Neutrophil (primary cell): ENCODE measurements around the gene SEMA3C.

ENCODE experiments used
- H3K27ac ChIP-seq: fragments of 200-600 bp; sonication (generic); 2 replicates; pipeline ENCODE4 v1.5.1; 2016; ENCODE audit warnings: mild to moderate bottlenecking, moderate library complexity
- H3K27me3 ChIP-seq: fragments of 200-600 bp; sonication (generic); 2 replicates; pipeline ENCODE4 v1.6.0; 2016; ENCODE audit warnings: mild to moderate bottlenecking
- H3K36me3 ChIP-seq: fragments of 200-600 bp; sonication (generic); 2 replicates; pipeline ENCODE4 v1.5.1; 2017
- H3K4me1 ChIP-seq, 2 experiments: fragments of 200-600 bp in 1 of 2; sonication (generic) in 1 of 2; 1 replicate in 1 of 2; 2 replicates in 1 of 2; pipeline versions ENCODE4 v1.5.1 to v1.6.1; 2013 to 2016; ENCODE audit warnings: low read depth in 1 of 2, low read length in 1 of 2, mild to moderate bottlenecking in 1 of 2, moderate library complexity in 1 of 2; ENCODE audit not compliant: control insufficient read depth in 1 of 2, insufficient read depth in 1 of 2
- H3K4me3 ChIP-seq, 2 experiments: fragments of 200-600 bp in 1 of 2; sonication (generic) in 1 of 2; 1 replicate in 1 of 2; 2 replicates in 1 of 2; pipeline ENCODE4 v1.5.1; 2013 to 2016; ENCODE audit warnings: low read depth in 1 of 2, low read length in 1 of 2, mild to moderate bottlenecking in 1 of 2, moderate library complexity in 1 of 2
- H3K9me3 ChIP-seq: fragments of 200-600 bp; sonication (generic); 2 replicates; pipeline ENCODE4 v1.5.1; 2016
- TF ChIP-seq, protein P1 (sequence below): fragments of 200-600 bp; sonication (generic); IDR thresholded peaks from 2 replicates; pipeline ENCODE4 v1.5.1; 2016; ENCODE audit warnings: antibody characterized with exemption

SEMA3C gene

GRCh38 chr7:80775897-80776296, 143.0 kb downstream of the SEMA3C start:
- Histone ChIP-seq H3K27me3 (no peaks in the 10 kb centered on the region), H3K4me1 (peaks cover 5 to 12% of the 10 kb centered on the region in 2 experiments), H3K27ac (no peak overlapping the region), H3K9me3 (no peaks in the 10 kb centered on the region), H3K4me3 (no peak overlapping the region), H3K36me3 (no peaks in the 10 kb centered on the region)
- TF ChIP-seq, protein P1, sequence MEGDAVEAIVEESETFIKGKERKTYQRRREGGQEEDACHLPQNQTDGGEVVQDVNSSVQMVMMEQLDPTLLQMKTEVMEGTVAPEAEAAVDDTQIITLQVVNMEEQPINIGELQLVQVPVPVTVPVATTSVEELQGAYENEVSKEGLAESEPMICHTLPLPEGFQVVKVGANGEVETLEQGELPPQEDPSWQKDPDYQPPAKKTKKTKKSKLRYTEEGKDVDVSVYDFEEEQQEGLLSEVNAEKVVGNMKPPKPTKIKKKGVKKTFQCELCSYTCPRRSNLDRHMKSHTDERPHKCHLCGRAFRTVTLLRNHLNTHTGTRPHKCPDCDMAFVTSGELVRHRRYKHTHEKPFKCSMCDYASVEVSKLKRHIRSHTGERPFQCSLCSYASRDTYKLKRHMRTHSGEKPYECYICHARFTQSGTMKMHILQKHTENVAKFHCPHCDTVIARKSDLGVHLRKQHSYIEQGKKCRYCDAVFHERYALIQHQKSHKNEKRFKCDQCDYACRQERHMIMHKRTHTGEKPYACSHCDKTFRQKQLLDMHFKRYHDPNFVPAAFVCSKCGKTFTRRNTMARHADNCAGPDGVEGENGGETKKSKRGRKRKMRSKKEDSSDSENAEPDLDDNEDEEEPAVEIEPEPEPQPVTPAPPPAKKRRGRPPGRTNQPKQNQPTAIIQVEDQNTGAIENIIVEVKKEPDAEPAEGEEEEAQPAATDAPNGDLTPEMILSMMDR: no peak

DNA sequence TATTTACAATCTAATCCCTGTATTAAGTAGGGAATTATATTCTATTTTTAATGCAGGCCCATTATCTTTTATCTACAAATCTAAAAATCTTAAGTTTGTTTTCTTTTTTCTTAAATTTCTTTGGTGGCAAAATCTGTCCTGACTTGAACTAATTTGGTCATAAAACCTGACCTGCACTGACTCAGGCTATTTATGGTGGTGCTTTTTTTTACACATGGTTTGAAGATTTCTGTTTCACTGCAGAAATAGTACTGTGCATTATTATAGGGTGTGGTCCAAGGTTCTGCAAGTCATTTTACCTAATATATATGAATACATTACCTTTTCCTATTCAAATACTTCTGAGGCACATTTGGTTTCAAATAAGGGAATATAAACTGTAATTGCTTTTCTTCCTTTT, 143.4 kb downstream of the SEMA3C start:
- Histone ChIP-seq H3K4me1 (peaks cover 7 to 13% of the 10 kb centered on the region in 2 experiments), H3K9me3 (no peaks in the 10 kb centered on the region), H3K4me3 (no peak overlapping the region), H3K36me3 (no peaks in the 10 kb centered on the region), H3K27me3 (no peaks in the 10 kb centered on the region), H3K27ac (no peak overlapping the region)
- TF ChIP-seq, protein P1: no peak

DNA sequence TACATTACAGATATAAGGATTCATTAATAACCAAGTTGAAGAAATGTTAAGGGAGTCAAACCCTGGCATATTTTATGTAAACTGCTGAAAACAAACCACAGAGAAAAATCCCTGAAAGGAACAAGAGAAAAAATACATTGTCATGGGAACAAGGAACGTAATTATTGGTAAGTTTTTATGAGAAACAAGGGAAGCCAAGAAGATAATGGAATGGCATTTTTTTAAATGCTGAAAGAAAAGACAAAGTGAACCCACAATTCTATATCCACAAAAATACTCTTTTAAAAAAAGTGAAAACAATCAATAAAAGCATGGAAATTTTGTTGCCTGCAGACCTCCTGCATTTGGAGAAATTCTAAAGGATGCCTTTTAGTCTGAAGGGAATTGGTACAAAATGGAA, 144.0 kb downstream of the SEMA3C start:
- Histone ChIP-seq H3K4me3 (no peak overlapping the region), H3K9me3 (no peaks in the 10 kb centered on the region), H3K27ac (no peak overlapping the region), H3K36me3 (no peaks in the 10 kb centered on the region), H3K4me1 (peaks cover 9 to 18% of the 10 kb centered on the region in 2 experiments), H3K27me3 (no peaks in the 10 kb centered on the region)
- TF ChIP-seq, protein P1: no peak

GRCh38 chr7:80773787-80774508, 144.9 kb downstream of the SEMA3C start:
- no peak overlapping the region for H3K4me3 ChIP-seq
- no peak overlapping the region for H3K27ac ChIP-seq
- TF ChIP-seq, protein P1: no peak
- H3K36me3 ChIP-seq: no peaks in the 10 kb centered on the region
- no peaks in the 10 kb centered on the region for H3K27me3 ChIP-seq
- H3K9me3 ChIP-seq: no peaks in the 10 kb centered on the region
- peaks cover 9 to 18% of the 10 kb centered on the region in 2 experiments for H3K4me1 ChIP-seq

- no peak overlapping the region for H3K27ac ChIP-seq
Measured at GRCh38 chr7:80772347-80772993, 146.4 kb downstream of the SEMA3C start.

More at GRCh38 chr7:80772347-80772993, 146.4 kb downstream of the SEMA3C start:
- H3K4me1 ChIP-seq: peaks cover 9 to 18% of the 10 kb centered on the region in 2 experiments
- no peaks in the 10 kb centered on the region for H3K36me3 ChIP-seq
- H3K27me3 ChIP-seq: no peaks in the 10 kb centered on the region
- no peak overlapping the region for H3K4me3 ChIP-seq
- TF ChIP-seq, protein P1: no peak
- no peaks in the 10 kb centered on the region for H3K9me3 ChIP-seq
